HG03354 (cell line): ENCODE measurements around the gene IL7R.

Experiments
- ATAC-seq: cut with Tn5 transposase; IDR thresholded peaks from one replicate; pipeline ENCODE4 v1.9.1; 2021; ENCODE audit warnings: mild to moderate bottlenecking; ENCODE audit not compliant: unreplicated experiment, poor library complexity, severe bottlenecking

Gene IL7R, protein sequence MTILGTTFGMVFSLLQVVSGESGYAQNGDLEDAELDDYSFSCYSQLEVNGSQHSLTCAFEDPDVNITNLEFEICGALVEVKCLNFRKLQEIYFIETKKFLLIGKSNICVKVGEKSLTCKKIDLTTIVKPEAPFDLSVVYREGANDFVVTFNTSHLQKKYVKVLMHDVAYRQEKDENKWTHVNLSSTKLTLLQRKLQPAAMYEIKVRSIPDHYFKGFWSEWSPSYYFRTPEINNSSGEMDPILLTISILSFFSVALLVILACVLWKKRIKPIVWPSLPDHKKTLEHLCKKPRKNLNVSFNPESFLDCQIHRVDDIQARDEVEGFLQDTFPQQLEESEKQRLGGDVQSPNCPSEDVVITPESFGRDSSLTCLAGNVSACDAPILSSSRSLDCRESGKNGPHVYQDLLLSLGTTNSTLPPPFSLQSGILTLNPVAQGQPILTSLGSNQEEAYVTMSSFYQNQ

DNA sequence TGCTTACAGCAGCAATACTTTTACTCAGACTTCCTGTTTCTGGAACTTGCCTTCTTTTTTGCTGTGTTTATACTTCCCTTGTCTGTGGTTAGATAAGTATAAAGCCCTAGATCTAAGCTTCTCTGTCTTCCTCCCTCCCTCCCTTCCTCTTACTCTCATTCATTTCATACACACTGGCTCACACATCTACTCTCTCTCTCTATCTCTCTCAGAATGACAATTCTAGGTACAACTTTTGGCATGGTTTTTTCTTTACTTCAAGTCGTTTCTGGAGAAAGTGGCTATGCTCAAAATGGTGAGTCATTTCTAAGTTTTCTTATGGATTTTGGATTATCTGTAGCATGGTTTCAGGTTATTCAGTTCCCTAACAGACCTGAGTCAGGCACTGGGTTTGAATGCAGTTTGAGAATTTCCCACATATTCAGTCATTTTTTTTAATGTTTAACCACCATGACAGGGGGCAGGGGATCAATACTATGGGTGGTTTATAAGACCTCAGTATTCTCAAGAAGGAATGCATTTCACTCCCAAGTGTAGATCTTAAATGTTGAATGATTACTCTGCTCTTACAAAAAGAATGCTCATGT lies at the start of gene IL7R:
TSS of gene IL7R (plus strand) at position 127 of the 587 bp plus-strand sequence. CDS start at position 214, 87 bp downstream.
- ATAC-seq, result peak; percentile 52

DNA sequence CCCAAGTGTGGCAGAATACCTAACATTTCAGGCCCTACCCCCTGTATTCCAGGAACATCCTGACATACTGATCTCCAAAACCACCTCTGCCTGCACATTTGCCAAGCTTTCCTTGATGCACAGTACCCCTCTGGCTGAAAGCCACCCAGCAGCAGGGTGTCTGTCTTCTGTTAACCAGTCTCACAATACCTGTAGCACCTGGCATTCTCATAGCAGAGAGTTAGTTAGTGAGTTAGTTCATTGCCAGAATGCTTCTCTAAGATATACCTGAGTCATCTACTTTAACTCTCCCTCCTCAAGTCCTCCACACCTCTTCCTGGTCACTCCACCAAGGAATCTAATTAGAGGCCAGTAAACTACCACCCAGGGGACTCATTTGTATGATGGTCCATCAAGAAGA lies 46.1 kb upstream of the IL7R start:
- no peak for ATAC-seq

DNA sequence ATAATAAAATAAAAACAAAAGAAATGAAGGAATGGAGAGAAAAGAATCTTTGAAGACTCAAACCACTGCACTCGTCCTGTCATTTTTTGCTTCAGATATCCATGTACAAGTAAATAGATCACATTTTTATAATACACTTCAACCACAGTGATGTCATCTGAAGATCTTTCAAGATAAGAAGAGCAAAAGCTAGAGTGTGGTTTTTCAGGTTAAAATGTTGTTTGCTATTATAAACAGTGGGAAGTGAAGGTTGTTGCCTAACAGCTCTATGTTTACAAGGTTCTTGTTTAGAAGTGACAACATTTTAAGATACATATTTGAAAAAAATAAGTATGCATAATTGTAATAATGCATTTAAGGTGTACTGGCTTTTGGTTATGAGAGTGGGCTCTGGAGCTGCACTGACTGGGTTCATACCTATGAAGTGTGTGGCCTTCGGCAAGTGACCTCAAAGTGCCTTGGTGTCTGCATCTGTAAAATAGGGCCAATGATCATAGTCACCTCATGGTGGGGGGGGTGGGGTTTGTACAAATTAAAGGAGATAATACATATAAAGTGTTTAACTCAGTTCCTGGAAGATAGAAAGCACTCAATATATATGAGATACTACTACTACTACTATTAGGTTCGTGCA lies 45.5 kb upstream of the IL7R start:
- ATAC-seq, result no peak

DNA sequence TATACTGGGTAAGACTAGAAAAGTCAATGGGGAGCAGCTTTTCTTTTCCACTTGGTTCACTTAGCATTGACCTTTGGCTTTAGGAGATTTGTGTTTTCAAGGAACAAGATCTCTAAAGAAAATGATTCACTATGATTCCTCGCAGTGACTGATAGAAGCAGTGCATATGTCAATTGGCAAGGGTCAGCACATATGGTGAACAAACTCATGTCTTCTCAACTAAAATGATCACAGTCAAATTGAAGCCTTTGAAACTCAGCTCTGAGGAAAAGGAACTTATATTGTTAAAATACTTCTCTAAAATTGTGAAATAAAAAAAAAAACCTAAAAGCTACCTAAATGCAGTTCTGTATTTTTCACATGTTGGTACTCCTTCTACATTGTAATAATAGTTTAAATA lies 43.2 kb upstream of the IL7R start:
- ATAC-seq, result no peak

DNA sequence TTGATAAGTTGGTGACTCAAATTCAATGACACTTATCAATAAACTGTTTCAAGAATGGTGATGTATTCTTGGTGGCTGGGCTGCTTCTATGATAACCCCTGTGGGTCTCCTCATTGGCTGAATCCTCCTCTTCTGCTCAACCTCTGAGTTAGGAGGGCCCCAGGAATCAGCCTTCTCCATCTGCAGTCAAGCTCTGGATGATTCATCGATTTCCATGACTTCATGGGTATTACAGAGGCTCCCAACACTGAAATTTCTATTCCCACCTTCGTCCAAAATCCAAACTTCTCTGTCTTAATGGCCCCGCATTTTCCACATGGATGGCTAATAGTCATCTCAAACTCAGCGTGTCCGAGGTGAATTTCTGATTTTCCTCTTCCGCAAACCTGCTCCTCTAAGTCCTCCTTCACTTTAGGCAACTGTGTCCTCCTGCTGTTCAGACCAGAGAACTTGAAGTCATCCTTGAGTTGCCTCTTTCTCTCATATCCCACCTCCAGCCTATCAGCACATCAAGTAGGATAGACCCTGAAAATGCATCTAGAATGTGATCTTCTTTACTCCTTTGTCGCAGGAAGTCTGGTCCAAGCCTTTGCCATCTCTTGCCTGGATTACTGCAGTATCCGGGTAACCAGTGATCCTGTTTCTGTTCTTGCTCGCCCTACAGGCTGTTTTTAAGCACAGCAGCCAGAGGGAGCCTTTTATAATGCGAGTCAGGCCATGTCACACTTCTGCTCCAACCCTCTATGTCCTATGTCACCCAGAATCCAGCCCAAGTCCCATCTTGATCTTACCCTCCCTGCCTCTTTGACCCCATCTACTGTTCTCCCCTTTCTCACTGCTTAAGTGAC lies 41.4 kb upstream of the IL7R start:
- ATAC-seq, result peak; percentile 80

DNA sequence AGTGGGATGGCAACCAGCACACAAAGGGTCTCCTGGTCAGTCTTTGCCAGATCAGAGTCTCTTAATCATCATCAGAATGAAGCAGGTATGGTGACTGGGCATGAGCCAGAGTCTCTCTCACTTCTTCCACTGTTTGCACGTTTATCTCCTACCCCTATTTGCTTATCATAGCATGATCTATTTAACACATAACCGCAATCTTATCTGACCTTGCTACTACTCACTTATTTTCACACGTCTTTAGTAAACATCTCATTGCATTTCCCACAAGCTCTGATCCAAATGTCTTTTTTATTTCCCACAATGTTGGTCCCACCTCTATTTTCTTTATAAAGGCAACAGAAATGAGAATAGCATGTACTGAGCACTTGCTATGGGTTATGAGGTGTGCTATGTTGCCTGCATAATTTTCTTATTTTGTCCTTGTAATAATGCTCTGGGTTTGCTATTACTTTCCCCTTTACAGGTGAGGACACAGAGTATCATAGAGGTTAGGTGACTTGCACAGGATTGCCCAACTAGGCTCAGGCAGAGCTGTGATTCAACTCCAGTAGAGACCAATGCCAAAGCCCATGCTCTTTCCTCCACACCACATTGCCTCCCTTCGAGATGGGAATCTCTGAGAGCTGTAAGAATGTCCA lies 39.7 kb upstream of the IL7R start:
- ATAC-seq, result no peak

DNA sequence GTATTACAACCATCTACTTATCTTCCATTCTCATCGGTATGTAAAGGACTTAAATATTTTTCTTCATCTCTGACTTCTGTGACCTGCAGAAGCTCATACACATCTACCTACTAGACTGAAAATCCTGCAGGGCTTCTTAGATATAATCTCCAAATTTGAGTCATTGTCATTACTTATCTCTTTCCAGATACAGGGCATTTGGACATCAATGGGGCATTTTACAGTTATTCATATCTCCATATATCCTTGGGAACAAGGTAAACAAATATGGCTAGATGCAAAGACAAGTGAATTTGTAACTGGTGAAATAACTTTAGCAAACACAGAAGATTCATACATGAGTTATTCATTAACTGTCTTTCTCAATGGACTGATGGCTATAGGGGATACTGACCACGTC lies 37.7 kb upstream of the IL7R start:
- ATAC-seq, result no peak

DNA sequence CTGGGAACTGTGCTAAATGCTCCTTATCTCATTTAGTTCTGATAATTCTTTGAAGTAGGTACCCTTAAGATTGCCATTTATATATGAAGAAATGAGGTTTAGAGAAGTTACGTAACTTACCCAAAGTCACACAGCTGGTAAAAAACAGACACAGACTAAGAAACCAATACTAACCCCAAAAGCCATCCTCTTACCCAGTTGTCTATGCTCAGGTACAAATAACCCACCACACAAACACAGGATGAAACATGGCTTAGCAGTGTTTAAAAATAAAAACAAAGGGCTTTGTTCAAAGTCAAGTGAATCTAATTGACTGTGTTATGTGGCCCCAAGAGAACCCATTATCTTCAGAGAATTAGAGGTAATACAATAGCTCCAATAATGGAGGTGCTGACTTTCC lies 37.0 kb upstream of the IL7R start:
- ATAC-seq, result no peak

DNA sequence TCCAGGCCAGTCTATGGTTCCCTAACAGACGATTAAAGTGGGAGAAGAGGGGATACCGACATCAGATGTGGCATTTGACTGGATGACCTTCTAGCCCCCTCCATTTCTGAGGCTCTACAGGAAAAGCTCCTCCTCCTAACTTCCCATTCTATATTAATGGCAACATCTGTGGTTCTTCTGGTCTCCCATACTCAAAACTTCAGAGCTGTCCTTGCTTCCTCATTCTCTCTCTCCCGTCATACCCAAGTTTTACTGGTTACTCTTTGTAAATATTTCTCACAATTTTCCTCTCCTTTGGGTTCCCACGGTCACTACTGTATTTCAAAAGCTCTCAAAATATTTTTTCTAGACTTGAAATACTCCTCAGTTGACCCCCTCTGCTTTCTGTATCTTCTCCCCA lies 36.0 kb upstream of the IL7R start:
- ATAC-seq, result no peak

DNA sequence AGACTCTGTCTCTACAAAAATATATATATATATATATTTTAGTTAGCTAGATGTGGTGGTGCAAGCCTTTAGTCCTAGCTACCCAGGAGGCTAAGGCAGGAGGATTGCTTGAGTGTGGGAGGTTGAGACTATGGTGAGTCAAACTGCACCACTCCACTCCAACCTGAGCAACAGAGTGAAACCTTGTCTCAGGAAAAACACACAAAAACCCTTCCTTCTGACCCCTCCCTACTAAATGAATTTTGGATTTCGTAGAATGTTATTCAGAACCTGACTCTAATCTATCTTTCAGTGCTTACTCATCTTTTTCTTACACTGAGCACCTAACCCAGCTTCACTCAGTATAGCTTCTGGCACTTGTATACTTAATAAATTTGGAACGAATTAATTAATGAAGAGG lies 35.2 kb upstream of the IL7R start:
- ATAC-seq, result no peak

DNA sequence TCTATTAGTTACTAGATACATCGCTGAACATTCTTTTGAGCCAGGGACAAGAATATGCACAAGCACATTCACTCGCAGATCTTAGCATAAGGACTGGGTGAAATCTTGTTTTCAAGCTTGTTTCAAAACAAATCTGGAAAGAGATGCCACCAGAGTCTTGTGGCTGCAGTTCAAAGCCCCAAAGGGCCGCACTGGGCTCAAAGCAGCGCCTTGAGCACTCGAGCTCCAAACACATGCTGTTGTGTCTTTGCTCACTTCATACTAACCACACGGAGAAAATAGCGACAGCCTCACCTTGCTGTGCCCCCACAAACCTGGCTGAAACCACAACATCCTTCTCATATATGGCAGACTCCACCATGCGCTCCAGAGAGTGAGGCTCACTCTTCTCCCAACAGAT lies 34.2 kb upstream of the IL7R start:
- ATAC-seq, result no peak

DNA sequence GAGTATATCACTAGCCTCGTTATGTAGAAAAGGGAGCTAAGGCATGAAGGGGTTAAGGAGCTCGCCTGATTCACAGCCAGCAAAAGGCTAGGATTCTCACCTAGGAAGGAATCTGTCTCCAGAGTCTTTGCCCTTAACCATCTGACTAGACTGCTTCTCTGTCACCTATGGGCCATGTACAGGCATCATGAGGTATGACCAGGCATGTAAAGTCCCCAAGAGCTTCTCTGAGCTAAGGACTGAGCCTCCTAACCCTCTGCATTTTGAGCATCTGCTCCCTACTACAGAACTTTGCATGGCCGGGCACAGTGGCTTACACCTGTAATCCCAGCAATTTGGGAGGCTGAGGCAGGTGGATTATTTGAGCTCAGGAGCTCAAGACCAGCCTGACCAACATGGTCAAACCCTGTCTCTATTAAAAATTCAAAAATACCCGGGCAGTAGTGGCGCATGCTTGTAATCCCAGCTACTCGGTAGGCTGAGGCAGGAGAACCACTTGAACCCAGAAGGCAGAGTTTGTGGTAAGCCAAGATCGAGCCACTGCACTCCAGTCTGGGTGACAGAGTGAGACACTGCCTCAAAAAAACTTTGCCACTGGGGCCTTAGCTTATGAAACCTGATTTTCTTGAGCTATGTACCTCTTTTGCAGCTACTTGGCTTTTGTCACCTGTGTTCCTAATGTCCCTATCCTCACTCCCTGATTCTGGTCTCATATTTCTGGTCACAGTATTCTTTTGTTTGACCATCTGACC lies 33.2 kb upstream of the IL7R start:
- ATAC-seq, result no peak

DNA sequence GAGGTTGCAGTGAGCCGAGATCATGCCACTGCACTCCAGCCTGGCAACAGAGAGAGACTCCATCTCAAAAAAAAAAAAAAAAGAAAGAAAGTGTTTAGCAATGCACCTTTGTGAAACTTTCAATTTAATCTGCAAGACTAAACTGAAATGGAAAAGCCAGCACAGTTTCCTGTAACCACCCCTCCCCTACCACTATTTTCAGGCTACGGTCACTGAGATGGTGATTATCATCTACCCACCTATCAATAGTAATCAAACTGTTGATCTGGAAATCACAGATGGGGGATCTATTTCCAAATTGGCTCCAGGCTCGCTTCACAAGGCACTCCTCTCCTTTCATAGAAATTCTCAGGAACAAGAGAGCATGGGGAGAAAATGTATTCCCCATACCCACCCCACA lies 30.6 kb upstream of the IL7R start:
- no peak for ATAC-seq

DNA sequence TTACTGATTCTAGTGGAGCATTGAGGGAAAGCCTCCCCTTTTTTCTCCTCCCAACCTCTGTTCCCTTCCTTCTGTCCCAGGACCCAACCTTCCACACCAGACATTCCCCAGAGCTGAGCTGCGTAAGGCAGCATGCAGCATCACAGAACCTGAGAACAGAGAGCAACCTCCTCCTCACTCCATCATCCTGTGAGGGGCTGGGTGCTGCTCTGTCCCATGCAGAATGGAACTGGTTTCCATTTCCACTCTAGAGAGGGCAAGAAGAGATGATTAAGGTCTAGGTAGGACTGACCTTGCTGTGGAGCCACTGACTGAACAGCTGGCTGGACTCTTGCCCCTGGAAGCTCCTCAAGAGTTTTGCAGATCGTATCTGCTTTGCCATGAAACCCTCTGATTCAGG lies 30.1 kb upstream of the IL7R start:
- ATAC-seq, result no peak

DNA sequence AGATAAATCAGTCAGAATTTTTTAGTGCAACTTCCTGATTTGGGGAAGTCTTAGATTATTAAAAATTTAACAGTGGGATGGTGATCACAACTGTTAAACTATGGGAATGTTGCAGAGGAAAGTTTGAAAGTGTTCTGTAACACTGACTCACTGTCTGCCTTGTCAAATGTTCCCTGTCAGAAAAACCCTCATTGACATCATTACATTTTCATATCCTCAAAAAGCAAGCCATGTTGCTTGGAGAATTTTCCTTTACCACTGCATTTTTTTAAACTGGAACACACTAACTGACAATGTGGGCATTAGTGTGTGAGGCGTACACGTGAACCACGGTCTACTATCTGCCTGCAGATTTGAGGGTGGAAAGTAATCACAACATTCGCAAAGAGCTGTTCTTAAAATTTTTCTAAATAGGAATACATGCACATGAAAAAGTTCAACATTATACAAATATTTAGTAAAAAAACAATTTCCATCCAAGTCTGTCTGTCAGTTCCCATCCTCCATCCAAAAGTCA lies 28.6 kb upstream of the IL7R start:
- ATAC-seq, result no peak

DNA sequence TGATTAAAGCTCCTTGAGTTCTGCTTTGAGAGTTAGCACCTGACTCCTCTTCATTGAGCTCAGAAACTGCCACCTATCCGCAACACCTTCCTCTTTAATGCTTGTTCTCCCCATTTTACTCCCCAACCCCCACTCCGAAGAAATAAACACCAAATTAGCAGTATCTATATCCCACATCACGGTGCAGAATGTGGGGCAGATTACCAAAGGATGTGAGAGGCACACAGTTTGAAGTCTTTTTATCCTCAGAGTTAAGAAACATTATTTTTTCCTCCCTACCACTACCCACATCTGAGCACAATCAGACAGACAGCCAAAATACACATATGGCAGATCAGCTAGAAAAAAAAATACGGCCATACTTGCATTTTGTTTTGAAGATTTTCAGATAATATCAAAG lies 26.1 kb upstream of the IL7R start:
- ATAC-seq, result no peak

DNA sequence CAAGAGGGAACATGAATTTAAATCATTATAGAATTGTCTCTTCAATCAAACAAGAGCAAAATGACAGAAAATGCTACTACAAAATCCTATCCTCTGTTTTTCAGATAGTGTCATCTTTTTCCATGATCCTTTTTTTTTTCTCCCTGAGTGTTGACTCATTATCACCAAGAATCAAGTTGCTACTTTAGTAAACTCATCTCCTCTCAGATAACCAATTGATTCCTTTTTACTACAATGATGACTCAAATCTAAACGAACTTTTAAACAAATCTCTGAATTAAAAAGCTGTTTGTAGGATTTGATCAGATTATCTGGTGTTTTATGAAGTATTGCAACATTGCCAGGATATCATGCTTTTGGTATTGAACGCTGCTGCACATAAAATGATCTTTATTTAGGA lies 23.9 kb upstream of the IL7R start:
- no peak for ATAC-seq

DNA sequence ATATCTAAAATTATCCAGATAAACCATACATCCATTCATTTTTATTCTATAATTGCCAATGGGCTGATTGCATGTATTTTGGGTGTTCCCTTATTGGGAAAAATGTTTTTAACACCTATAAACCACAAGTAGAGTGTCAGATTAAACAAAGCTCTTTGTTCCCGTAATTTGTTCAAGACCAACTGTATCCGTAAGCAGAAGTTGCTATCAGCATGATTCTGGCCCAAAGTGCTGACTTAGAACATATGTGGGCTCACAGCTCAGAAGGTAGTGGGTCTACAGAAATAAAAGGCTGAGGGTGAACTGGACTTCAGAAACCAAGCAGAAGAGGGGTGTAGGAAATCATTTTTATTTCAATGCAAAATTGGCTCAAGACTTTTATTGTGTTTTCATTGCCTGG lies 23.5 kb upstream of the IL7R start:
- no peak for ATAC-seq
